ENCODE measurements around the gene NEURL3. TPM values are rescaled to one million over a fixed set of nuclear protein-coding genes. Genes with fewer than 3 reads are reported as not detected.

Gene NEURL3
- not detected in 2 replicates for total RNA-seq

GRCh38 chr2:96505231-96505889 lies at the start of gene NEURL3:
TSS of gene NEURL3 (minus strand) at chr2:96505357. CDS start at chr2:96505286, 71 bp downstream.

GRCh38 chr2:96536445-96537065 lies 31.4 kb upstream of the NEURL3 start, which contains the start of gene ARID5A:
TSS of gene ARID5A (plus strand) at chr2:96536752. CDS start at chr2:96536827, 75 bp downstream.

Other genes starting within 250 kb of the NEURL3 start
- 29.6 and 33.6 TPM in 2 replicates for gene TMEM127, start 239.4 kb downstream of the NEURL3 start, total RNA-seq
- gene CIAO1, start 239.1 kb downstream of the NEURL3 start, total RNA-seq = 53.9 and 76.0 TPM in 2 replicates
- gene SNRNP200, start 199.8 kb downstream of the NEURL3 start, total RNA-seq = 52.8 and 55.0 TPM in 2 replicates
- 0.20 and 0.31 TPM in 2 replicates for gene ITPRIPL1, start 180.0 kb downstream of the NEURL3 start, total RNA-seq
- 0.34 and 0.44 TPM in 2 replicates for gene NCAPH, start 169.6 kb downstream of the NEURL3 start, total RNA-seq
- gene ARID5A, start 31.4 kb upstream of the NEURL3 start, total RNA-seq = 12.1 and 13.5 TPM in 2 replicates
- gene KANSL3, start 133.0 kb upstream of the NEURL3 start, total RNA-seq = 17.0 and 20.9 TPM in 2 replicates
- gene FER1L5, start 137.4 kb upstream of the NEURL3 start, total RNA-seq = 0.10 and 0.37 TPM in 2 replicates
- 8.3 and 11.7 TPM in 2 replicates for gene LMAN2L, start 234.7 kb upstream of the NEURL3 start, total RNA-seq